Activated B cell treated with CpG ODN at 0.5 μM for 24 hours (primary cell): ENCODE measurements around the gene B3GAT1. TPM values are rescaled to one million over a fixed set of nuclear protein-coding genes. Genes with fewer than 3 reads are reported as not detected.

Source experiments
- ATAC-seq: fragments of 200-7000 bp; cut with Tn5 transposase; one replicate; pipeline ENCODE4 v1.10.0; 2021; ENCODE audit warnings: low read depth, mild to moderate bottlenecking, moderate library complexity
- CTCF ChIA-PET: fragments of 350-600 bp; sonication (Branson Sonifier 250); formaldehyde crosslinking; loops from one replicate; lab custom pipeline; 2021; ENCODE audit warnings: antibody characterized with exemption; lab: Charles Lee
- POLR2A ChIA-PET: fragments of 350-600 bp; sonication (Branson Sonifier 250); formaldehyde crosslinking; loops from one replicate; lab custom pipeline; 2021; ENCODE audit warnings: antibody characterized with exemption; lab: Charles Lee
- DNase-seq: peaks from one replicate; pipeline ENCODE4 v3.0.0; 2022
- H3K27ac Mint-ChIP-seq: one replicate; pipeline ENCODE4 v1.8.0; 2020; ENCODE audit warnings: mixed read lengths
- H3K27me3 Mint-ChIP-seq: one replicate; pipeline ENCODE4 v1.8.0; 2021; ENCODE audit warnings: mixed read lengths
- H3K36me3 Mint-ChIP-seq: one replicate; pipeline ENCODE4 v1.8.0; 2021; ENCODE audit warnings: low read depth, mixed read lengths
- H3K4me1 Mint-ChIP-seq: one replicate; pipeline ENCODE4 v1.8.0; 2021; ENCODE audit warnings: mixed read lengths
- H3K4me3 Mint-ChIP-seq: one replicate; pipeline ENCODE4 v1.8.0; 2020; ENCODE audit warnings: mild to moderate bottlenecking, mixed read lengths
- H3K9me3 Mint-ChIP-seq: one replicate; pipeline ENCODE4 v1.8.0; 2020; ENCODE audit warnings: mixed read lengths
- intact Hi-C: fragments of 100-400 bp; cut with micrococcal nuclease; formaldehyde crosslinking; loops from one replicate; pipeline ENCODE4 v1.15.1; 2024
- total RNA-seq: library from RNA; stranded (reverse); gene quantifications from 2 replicates; pipeline ENCODE4 v1.2.3, GENCODE V29; 2022
- TF ChIP-seq, protein P1 (sequence below): fragments of 200-600 bp; IDR thresholded peaks from one replicate; pipeline ENCODE4 v1.8.0; 2022; ENCODE audit warnings: antibody characterized with exemption, mild to moderate bottlenecking

B3GAT1 gene
- total RNA-seq, 1 donor from 2014 or later, result not detected

DNA sequence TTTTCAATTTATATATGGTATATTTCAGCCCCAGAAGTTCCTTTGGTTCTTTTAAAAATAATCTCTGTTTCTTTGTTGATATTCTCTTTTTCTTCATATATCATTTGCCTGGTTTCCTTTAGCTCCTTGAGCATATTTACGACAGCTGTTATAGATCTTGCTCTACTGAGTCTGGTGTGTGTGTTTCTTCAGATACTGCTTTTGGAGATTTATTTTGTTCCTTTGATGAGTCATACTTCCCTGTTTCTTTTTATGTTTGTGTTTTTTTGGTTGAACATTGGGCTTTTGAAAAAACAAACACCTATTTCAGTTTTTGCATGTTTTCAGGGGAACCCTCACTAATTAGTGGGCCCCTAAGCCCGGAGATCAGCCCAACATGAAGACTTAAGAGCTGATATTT, 56.9 kb downstream of the B3GAT1 start:
- Mint-ChIP-seq H3K27me3 (peaks cover 6% of the 10 kb centered on the region), H3K27ac (no peak overlapping the region), H3K9me3 (peaks cover 6% of the 10 kb centered on the region), H3K36me3 (no peaks in the 10 kb centered on the region), H3K4me3 (no peak overlapping the region), H3K4me1 (peaks cover 2% of the 10 kb centered on the region)
- intact Hi-C loops, result no loop called here
- ATAC-seq (no peak), DNase-seq (no peak)
- TF ChIP-seq, protein P1, sequence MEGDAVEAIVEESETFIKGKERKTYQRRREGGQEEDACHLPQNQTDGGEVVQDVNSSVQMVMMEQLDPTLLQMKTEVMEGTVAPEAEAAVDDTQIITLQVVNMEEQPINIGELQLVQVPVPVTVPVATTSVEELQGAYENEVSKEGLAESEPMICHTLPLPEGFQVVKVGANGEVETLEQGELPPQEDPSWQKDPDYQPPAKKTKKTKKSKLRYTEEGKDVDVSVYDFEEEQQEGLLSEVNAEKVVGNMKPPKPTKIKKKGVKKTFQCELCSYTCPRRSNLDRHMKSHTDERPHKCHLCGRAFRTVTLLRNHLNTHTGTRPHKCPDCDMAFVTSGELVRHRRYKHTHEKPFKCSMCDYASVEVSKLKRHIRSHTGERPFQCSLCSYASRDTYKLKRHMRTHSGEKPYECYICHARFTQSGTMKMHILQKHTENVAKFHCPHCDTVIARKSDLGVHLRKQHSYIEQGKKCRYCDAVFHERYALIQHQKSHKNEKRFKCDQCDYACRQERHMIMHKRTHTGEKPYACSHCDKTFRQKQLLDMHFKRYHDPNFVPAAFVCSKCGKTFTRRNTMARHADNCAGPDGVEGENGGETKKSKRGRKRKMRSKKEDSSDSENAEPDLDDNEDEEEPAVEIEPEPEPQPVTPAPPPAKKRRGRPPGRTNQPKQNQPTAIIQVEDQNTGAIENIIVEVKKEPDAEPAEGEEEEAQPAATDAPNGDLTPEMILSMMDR, result no peak
- CTCF ChIA-PET, result no interaction called here
- POLR2A ChIA-PET, result no interaction called here

DNA sequence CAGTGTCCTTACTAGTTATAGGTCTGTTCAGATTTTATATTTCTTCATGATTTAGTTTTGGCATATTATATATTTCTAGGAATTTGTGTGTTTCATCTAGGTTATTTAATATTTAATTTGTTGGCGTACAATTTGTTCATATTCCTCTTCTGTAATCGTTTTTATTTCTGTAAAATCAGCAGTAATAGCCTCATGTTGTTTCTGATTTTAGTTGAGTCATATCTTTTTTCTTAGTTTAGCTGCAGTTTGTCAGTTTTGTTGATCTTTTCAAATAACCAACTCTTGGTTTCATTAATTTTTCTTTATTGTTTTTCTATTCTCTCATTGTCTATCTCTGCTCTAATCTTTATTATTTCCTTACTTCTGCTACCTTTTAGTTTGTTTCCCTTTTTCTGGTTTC, 59.9 kb downstream of the B3GAT1 start:
- H3K27ac Mint-ChIP-seq, result no peak overlapping the region
- H3K9me3 Mint-ChIP-seq, result peaks cover 6% of the 10 kb centered on the region
- TF ChIP-seq, protein P1, result no peak
- DNase-seq, result no peak
- no peaks in the 10 kb centered on the region for H3K36me3 Mint-ChIP-seq
- no peak for ATAC-seq
- H3K4me1 Mint-ChIP-seq, result peaks cover 7% of the 10 kb centered on the region
- no peak overlapping the region for H3K4me3 Mint-ChIP-seq
- intact Hi-C loops, result no loop called here
- POLR2A ChIA-PET, result no interaction called here
- H3K27me3 Mint-ChIP-seq, result peaks cover 2% of the 10 kb centered on the region
- CTCF ChIA-PET, result no interaction called here

DNA sequence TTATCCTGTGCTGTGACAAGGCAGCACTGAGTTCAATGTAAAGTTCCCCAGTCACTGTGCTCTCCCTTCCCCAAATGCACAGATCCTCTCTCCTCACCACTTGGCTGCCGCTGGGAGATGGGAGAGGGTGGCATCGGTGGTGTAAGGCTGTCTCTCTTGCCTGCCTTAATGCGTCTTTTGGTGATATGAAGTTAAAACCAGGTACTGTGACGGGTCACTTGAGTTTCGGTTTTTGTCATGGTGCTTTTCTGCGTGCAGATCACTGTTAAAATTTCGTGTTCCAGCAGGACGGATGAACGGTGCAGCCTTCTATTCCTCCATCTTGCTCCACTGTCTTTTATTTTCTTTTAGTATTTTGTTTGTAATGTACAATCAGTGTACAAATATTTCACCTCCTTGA, 61.7 kb downstream of the B3GAT1 start:
- DNase-seq, result no peak
- Mint-ChIP-seq H3K9me3 (peaks cover 6% of the 10 kb centered on the region), H3K27ac (no peak overlapping the region), H3K4me3 (no peak overlapping the region), H3K4me1 (peaks cover 7% of the 10 kb centered on the region), H3K27me3 (peaks cover 2% of the 10 kb centered on the region), H3K36me3 (no peaks in the 10 kb centered on the region)
- CTCF ChIA-PET, result no interaction called here
- TF ChIP-seq, protein P1, result no peak
- intact Hi-C loops, result no loop called here
- no peak for ATAC-seq
- POLR2A ChIA-PET, result no interaction called here

DNA sequence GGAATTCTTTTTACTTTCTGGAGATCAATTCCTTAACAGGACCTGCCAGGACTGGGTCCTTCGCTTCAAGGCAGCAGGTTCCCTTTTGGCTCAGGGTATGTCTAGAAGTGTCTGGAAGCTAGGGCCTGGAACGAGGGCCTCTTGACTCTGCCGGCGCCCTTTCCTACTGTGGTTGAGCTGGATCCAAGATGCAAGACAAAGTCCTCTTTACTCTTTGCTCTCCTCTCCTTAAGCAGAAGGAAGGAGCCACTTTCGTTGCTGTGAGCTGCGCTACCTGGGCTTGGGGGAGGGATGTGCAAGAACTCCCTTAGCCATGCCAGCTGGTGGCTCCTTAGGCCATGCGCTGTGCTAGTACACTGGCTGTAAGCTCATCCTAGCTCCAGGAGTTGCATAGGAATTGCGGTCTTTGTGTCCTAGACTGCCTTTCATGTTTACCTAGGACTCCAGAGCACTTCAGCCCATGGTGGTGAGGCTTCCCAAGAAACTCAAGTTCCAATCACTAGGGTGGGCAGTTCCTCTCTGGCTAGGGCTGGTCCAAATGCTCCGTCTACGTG, 62.2 kb downstream of the B3GAT1 start:
- ATAC-seq (no peak), DNase-seq (no peak)
- POLR2A ChIA-PET, result no interaction called here
- TF ChIP-seq, protein P1, result no peak
- H3K4me1 Mint-ChIP-seq, result peaks cover 7% of the 10 kb centered on the region
- intact Hi-C loops, result no loop called here
- no peak overlapping the region for H3K4me3 Mint-ChIP-seq
- peaks cover 6% of the 10 kb centered on the region for H3K9me3 Mint-ChIP-seq
- CTCF ChIA-PET, result no interaction called here
- H3K36me3 Mint-ChIP-seq, result no peaks in the 10 kb centered on the region
- peaks cover 2% of the 10 kb centered on the region for H3K27me3 Mint-ChIP-seq
- H3K27ac Mint-ChIP-seq, result no peak overlapping the region

DNA sequence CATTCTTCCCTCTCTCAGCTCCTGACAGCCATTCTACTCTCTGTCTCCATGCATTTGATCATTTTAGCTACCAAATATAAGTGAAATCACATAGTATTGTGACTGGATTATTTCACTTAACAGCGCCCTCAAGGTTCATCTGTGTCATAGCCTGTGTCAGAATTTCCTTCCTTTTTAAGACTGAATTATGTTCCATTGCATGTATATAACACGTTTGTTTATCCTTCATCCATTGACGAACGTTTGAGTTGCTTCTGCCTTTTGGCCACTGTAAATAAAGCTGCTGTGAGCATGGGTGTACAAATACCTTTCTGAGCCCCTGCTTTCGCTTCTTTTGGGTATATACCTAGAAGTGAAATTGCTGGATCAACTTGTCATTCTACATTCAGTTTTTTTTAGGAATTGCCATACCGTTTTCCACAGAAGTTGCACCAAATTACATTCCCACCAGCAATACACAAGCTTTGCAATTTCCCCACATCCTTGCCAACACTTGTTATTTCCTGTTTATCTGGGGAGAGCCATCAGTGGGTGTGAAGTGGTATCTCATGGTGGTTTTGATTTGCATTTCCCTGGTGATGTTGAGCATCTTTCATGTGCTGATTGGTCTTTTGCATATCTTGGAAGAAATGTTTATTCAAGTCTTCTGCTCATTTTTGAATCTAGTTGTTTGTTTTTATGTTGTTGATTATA, 62.8 kb downstream of the B3GAT1 start:
- no peak overlapping the region for H3K4me3 Mint-ChIP-seq
- peaks cover 6% of the 10 kb centered on the region for H3K9me3 Mint-ChIP-seq
- intact Hi-C loops, result no loop called here
- DNase-seq, result no peak
- no peaks in the 10 kb centered on the region for H3K36me3 Mint-ChIP-seq
- TF ChIP-seq, protein P1, result no peak
- ChIA-PET POLR2A (no interaction called here), CTCF (no interaction called here)
- no peak overlapping the region for H3K27ac Mint-ChIP-seq
- no peak for ATAC-seq
- peaks cover 7% of the 10 kb centered on the region for H3K4me1 Mint-ChIP-seq
- H3K27me3 Mint-ChIP-seq, result peaks cover 2% of the 10 kb centered on the region
